Stimulated activated CD8-positive, alpha-beta memory T cell treated with anti-CD3 and anti-CD28 coated beads, Interleukin-4, amount 100 ng/mL, for 1 hour (primary cell): ENCODE measurements around the gene LMBRD1.
"Not testable (repeated sequence)": the region's sequence is repeated elsewhere in the genome, so short reads cannot be mapped to it uniquely, and the experiment has no call there.

ENCODE experiments used
- DNase-seq, 2 donors: peaks; one replicate each; pipeline ENCODE4 v3.0.0-alpha.2; 2020; ENCODE audit warnings: low read depth in 2 of 2, low spot score in 1 of 2

The LMBRD1 gene

DNA sequence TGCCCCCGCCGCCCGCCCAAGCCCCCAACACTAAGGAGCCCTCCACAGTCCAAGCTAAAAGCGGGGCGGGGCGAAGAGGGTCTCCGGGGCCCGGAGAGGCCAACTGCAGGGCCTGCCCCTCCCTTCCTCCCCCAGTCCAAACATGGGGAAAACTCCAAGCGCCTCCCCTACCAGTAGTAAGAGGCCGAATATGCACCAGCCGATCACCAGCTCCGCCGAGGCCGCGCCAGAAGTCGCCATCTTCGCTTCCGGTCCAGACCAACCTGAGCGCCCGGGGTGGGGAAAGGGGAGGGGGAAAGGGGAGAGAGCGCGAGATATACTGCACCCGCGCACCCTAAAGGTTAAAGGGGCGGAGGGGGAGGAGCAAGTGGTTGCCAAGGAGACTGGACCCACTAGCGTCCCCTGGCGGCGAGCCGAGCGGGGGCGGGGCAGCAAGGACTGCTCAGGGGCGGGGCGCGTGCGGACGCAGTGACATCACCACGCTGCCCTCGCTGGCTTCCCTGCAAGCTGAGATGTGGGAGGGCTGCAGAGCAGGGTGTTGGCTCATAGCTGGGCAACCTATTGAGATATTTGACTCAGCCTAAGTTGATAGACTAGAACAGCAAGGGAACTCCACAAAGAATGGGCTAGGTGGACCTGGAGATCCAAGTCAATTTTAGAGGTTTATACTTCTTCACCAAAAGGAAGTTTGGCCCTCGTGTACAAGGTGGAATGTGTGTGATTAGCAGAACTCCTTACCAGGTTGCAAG, at the start of gene LMBRD1:
Gene LMBRD1 (minus strand): TSS at position 369 of the 749 bp plus-strand sequence. CDS start 129 bp downstream, at position 240.
- DNase-seq, result peak; percentile 98 to 100

GRCh38 chr6:69846312-69846711, 49.5 kb upstream of the LMBRD1 start:
- no peak for DNase-seq

DNA sequence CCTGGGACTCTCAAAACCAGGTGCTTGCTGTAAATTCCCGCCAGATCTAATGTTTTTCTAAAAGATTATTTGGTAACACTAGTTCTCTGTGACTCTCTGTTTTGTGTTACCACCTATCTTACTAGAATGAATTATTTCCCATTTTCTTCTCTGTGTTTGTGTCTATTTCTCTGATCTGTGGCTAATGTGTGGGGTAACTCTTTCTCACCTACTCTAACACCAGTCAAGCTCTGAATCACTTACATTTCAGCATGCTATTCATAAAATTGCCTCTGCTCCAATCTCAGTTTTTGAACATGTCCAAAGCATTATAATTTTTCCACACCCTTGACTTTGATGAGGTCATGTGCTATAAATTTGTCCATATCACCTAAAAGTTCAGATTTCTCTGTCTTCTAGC, 46.4 kb upstream of the LMBRD1 start:
- no peak for DNase-seq

GRCh38 chr6:69841862-69842261, 45.1 kb upstream of the LMBRD1 start:
- DNase-seq, result no peak

GRCh38 chr6:69835414-69836179, 38.8 kb upstream of the LMBRD1 start:
- no peak for DNase-seq

- no peak for DNase-seq
Observed at GRCh38 chr6:69832558-69832957, 35.7 kb upstream of the LMBRD1 start.

GRCh38 chr6:69827276-69827893, 30.6 kb upstream of the LMBRD1 start:
- no peak for DNase-seq

DNA sequence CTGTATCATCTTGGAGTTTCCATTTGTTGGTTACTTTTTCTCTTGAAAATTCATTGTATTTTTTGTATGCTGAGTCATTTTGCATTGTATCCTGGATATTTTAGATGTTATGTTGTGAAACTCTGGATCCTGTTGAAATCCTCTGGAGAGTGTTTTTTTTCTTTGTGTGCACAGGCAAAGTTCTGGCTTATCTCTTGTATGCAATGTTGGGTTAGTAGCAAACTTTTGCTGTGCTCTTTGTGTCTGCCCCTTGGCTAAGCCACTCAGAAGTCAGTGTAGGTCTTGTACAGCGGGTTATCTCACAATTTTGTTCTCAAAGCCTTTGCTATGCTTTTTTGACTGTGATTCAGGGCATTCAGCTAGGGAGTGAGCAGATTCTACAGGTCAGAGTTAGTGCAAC, 29.1 kb upstream of the LMBRD1 start:
- DNase-seq, result no peak

DNA sequence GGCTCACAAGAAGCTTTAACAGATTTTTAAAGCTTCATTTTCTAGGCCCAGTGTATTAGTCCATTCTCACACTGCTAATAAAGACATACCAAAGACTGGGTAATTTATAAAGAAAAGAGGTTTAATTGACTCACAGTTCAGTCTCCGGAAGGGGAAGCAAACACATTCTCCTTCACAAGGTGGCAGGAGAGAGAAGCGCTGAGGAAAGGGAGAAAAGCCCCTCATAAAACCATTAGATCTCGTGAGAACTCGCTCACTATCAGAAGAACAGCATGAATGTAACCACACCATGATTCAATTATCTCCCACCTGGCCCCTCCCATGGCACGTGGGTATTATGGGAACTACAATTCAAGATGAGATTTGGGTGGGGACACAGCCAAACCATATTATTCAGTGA, 27.5 kb upstream of the LMBRD1 start:
- not testable (repeated sequence) for DNase-seq

GRCh38 chr6:69820438-69820837, 23.6 kb upstream of the LMBRD1 start:
- no peak for DNase-seq

- no peak for DNase-seq
Observed at GRCh38 chr6:69820018-69820417, 23.2 kb upstream of the LMBRD1 start.

GRCh38 chr6:69819138-69819537, 22.3 kb upstream of the LMBRD1 start:
- no peak for DNase-seq

- no peak for DNase-seq
Observed at GRCh38 chr6:69818223-69818930, 21.6 kb upstream of the LMBRD1 start.

- no peak for DNase-seq
Observed at GRCh38 chr6:69817358-69817757, 20.5 kb upstream of the LMBRD1 start.

GRCh38 chr6:69816569-69816968, 19.8 kb upstream of the LMBRD1 start:
- DNase-seq, result no peak

- DNase-seq, result no peak
Observed at GRCh38 chr6:69816026-69816425, 19.2 kb upstream of the LMBRD1 start.

DNA sequence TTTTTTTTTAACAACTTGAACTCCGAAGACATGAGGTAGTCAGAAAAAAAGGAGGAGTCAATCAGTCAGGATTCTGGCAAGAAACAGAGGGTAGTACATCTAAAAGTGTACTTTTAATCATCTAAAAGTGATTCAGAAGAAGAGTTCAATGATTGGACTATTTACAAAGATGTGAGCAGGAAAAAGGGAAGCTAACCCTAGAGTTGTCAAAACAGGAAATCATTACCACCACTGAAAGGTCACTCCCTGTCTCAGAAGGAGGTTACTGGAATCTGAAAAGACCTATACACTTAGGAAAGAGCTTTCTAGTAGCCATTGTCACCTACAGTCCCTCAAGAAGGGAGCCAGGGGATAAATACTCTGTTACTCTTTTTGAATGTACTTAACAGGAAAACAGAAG, 16.7 kb upstream of the LMBRD1 start:
- no peak for DNase-seq

GRCh38 chr6:69812746-69813427, 16.1 kb upstream of the LMBRD1 start:
- DNase-seq, result no peak

GRCh38 chr6:69802995-69803394, 6.2 kb upstream of the LMBRD1 start:
- DNase-seq, result no peak

- no peak for DNase-seq
Observed at GRCh38 chr6:69801711-69802110, 4.9 kb upstream of the LMBRD1 start.

- no peak for DNase-seq
Observed at GRCh38 chr6:69801225-69801624, 4.4 kb upstream of the LMBRD1 start.
